ENCODE measurements around the gene HNRNPUL2.

DNA sequence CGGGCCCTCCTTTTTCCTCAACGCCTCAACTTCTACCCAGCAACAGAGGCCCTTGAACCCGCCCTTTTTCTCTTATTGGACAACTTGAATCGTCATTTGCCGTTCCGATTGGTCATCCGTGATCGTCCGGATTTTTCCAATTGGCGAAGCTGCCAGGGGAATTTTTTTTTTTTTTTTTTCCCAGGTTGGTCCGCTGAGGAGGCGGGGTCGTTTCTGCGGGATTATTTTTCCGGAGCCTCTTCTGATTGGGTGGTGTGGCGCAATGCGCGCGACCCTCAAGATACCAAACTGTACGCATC is 564 bp upstream of the HNRNPUL2 start:
- TF ChIP-seq FOSL2 (IDR thresholded peaks at IDR 0.05; ENCODE audit: borderline replicate concordance, low read depth) (no peak), JUND (IDR thresholded peaks at IDR 0.05) (no peak), FOXM1 (IDR thresholded peaks at IDR 0.05; ENCODE audit: low read depth) (peak; percentile 78; the same call in 1 of the 2 replicates), TAF1 (IDR thresholded peaks at IDR 0.05; ENCODE audit: borderline replicate concordance, low read depth, low read length) (peak; percentile 39; the same call in 1 of the 2 replicates), NFIC (IDR thresholded peaks at IDR 0.05; ENCODE audit: borderline replicate concordance) (no peak), CHD2 (IDR thresholded peaks at IDR 0.05; ENCODE audit: low read length, partially characterized antibody) (no peak), ELF1 (IDR thresholded peaks at IDR 0.05) (no peak), YY1 (IDR thresholded peaks at IDR 0.05; ENCODE audit: low read depth) (no peak)
- TF ChIP-seq, protein P1, sequence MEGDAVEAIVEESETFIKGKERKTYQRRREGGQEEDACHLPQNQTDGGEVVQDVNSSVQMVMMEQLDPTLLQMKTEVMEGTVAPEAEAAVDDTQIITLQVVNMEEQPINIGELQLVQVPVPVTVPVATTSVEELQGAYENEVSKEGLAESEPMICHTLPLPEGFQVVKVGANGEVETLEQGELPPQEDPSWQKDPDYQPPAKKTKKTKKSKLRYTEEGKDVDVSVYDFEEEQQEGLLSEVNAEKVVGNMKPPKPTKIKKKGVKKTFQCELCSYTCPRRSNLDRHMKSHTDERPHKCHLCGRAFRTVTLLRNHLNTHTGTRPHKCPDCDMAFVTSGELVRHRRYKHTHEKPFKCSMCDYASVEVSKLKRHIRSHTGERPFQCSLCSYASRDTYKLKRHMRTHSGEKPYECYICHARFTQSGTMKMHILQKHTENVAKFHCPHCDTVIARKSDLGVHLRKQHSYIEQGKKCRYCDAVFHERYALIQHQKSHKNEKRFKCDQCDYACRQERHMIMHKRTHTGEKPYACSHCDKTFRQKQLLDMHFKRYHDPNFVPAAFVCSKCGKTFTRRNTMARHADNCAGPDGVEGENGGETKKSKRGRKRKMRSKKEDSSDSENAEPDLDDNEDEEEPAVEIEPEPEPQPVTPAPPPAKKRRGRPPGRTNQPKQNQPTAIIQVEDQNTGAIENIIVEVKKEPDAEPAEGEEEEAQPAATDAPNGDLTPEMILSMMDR (IDR thresholded peaks at IDR 0.05), result no peak
- TF ChIP-seq, protein P2, sequence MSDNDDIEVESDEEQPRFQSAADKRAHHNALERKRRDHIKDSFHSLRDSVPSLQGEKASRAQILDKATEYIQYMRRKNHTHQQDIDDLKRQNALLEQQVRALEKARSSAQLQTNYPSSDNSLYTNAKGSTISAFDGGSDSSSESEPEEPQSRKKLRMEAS (IDR thresholded peaks at IDR 0.05; ENCODE audit: low read depth), result no peak
- TF ChIP-seq, protein P3, sequence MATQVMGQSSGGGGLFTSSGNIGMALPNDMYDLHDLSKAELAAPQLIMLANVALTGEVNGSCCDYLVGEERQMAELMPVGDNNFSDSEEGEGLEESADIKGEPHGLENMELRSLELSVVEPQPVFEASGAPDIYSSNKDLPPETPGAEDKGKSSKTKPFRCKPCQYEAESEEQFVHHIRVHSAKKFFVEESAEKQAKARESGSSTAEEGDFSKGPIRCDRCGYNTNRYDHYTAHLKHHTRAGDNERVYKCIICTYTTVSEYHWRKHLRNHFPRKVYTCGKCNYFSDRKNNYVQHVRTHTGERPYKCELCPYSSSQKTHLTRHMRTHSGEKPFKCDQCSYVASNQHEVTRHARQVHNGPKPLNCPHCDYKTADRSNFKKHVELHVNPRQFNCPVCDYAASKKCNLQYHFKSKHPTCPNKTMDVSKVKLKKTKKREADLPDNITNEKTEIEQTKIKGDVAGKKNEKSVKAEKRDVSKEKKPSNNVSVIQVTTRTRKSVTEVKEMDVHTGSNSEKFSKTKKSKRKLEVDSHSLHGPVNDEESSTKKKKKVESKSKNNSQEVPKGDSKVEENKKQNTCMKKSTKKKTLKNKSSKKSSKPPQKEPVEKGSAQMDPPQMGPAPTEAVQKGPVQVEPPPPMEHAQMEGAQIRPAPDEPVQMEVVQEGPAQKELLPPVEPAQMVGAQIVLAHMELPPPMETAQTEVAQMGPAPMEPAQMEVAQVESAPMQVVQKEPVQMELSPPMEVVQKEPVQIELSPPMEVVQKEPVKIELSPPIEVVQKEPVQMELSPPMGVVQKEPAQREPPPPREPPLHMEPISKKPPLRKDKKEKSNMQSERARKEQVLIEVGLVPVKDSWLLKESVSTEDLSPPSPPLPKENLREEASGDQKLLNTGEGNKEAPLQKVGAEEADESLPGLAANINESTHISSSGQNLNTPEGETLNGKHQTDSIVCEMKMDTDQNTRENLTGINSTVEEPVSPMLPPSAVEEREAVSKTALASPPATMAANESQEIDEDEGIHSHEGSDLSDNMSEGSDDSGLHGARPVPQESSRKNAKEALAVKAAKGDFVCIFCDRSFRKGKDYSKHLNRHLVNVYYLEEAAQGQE (IDR thresholded peaks at IDR 0.05; ENCODE audit: low read depth, low read length), result no peak

All from SK-N-SH (cell line).